T-helper 1 cell treated with Interleukin-12 subunit alpha and Interleukin-12 subunit beta and Interleukin-4 antibody, amounts not matched to agents 30 μg/mL and 1 μg/mL, for 36 hours (primary cell): Measurements from ENCODE around the gene AURKAIP1.
"Not testable (repeated sequence)": the region's sequence is repeated elsewhere in the genome, so short reads cannot be mapped to it uniquely, and the experiment has no call there.

Experiments
- H3K27ac Mint-ChIP-seq: one replicate; pipeline ENCODE4 v1.8.0; 2021; ENCODE audit warnings: mild to moderate bottlenecking, mixed read lengths
- H3K27me3 Mint-ChIP-seq: one replicate; pipeline ENCODE4 v1.8.0; 2021; ENCODE audit warnings: low read depth, mixed read lengths
- H3K36me3 Mint-ChIP-seq: one replicate; pipeline ENCODE4 v1.8.0; 2021; ENCODE audit warnings: low read depth, mixed read lengths
- H3K4me1 Mint-ChIP-seq: one replicate; pipeline ENCODE4 v1.8.0; 2021; ENCODE audit warnings: low read depth, mixed read lengths
- H3K4me3 Mint-ChIP-seq: one replicate; pipeline ENCODE4 v1.8.0; 2021; ENCODE audit warnings: mild to moderate bottlenecking, moderate library complexity, mixed read lengths
- H3K9me3 Mint-ChIP-seq: one replicate; pipeline ENCODE4 v1.8.0; 2021; ENCODE audit warnings: mixed read lengths

AURKAIP1 gene

GRCh38 chr1:1374929-1375662 is at the start of gene AURKAIP1:
AURKAIP1 (minus strand) TSS chr1:1375207; CDS start chr1:1374756, 451 bp downstream.
- peaks cover 7% of the 10 kb centered on the region for H3K4me1 Mint-ChIP-seq
- H3K4me3 Mint-ChIP-seq = peak within 1 kb of the TSS; percentile 90

GRCh38 chr1:1424707-1425106 is 49.7 kb upstream of the AURKAIP1 start:
- Mint-ChIP-seq H3K4me1 (peaks cover 2% of the 10 kb centered on the region), H3K27ac (no peak overlapping the region), H3K27me3 (peaks cover 29% of the 10 kb centered on the region), H3K4me3 (no peak overlapping the region), H3K36me3 (no peaks in the 10 kb centered on the region), H3K9me3 (no peaks in the 10 kb centered on the region)

More at GRCh38 chr1:1374929-1375662, at the start of gene AURKAIP1:
- Mint-ChIP-seq H3K27ac (peak within 1 kb of the TSS; percentile 94), H3K9me3 (no peaks in the 10 kb centered on the region), H3K36me3 (peaks cover 4% of the 10 kb centered on the region), H3K27me3 (no peaks in the 10 kb centered on the region)

- H3K4me3 Mint-ChIP-seq = no peak overlapping the region
- H3K27ac Mint-ChIP-seq = no peak overlapping the region
- peaks cover 20% of the 10 kb centered on the region for H3K27me3 Mint-ChIP-seq
- no peaks in the 10 kb centered on the region for H3K9me3 Mint-ChIP-seq
- peaks cover under 1% of the 10 kb centered on the region for H3K4me1 Mint-ChIP-seq
- H3K36me3 Mint-ChIP-seq = no peaks in the 10 kb centered on the region
These were observed 48.2 kb upstream of the AURKAIP1 start for GRCh38 chr1:1423245-1423597.

GRCh38 chr1:1422465-1423244 is 47.6 kb upstream of the AURKAIP1 start:
- Mint-ChIP-seq H3K36me3 (no peaks in the 10 kb centered on the region), H3K9me3 (no peaks in the 10 kb centered on the region), H3K4me1 (peaks cover 6% of the 10 kb centered on the region), H3K27ac (no peak overlapping the region), H3K27me3 (peaks cover 20% of the 10 kb centered on the region), H3K4me3 (no peak overlapping the region)

- H3K4me1 Mint-ChIP-seq = peaks cover 9% of the 10 kb centered on the region
- no peaks in the 10 kb centered on the region for H3K9me3 Mint-ChIP-seq
- no peak overlapping the region for H3K27ac Mint-ChIP-seq
- H3K27me3 Mint-ChIP-seq = peaks cover 20% of the 10 kb centered on the region
- H3K36me3 Mint-ChIP-seq = no peaks in the 10 kb centered on the region
- H3K4me3 Mint-ChIP-seq = no peak overlapping the region
These were observed 47.0 kb upstream of the AURKAIP1 start for GRCh38 chr1:1421907-1422464.

- H3K27me3 Mint-ChIP-seq = peaks cover 20% of the 10 kb centered on the region
- H3K36me3 Mint-ChIP-seq = no peaks in the 10 kb centered on the region
- no peak within 1 kb of the TSS for H3K4me3 Mint-ChIP-seq
- peaks cover 9% of the 10 kb centered on the region for H3K4me1 Mint-ChIP-seq
- H3K27ac Mint-ChIP-seq = no peak within 1 kb of the TSS
- no peaks in the 10 kb centered on the region for H3K9me3 Mint-ChIP-seq
These were observed 46.3 kb upstream of the AURKAIP1 start, which contains the start of gene ANKRD65 for GRCh38 chr1:1421147-1421906. ANKRD65 (minus strand) TSS chr1:1421276; CDS start chr1:1421005, 271 bp downstream.

- H3K4me3 Mint-ChIP-seq = no peak overlapping the region
- H3K9me3 Mint-ChIP-seq = no peaks in the 10 kb centered on the region
- peaks cover 9% of the 10 kb centered on the region for H3K4me1 Mint-ChIP-seq
- no peaks in the 10 kb centered on the region for H3K36me3 Mint-ChIP-seq
- H3K27me3 Mint-ChIP-seq = peaks cover 20% of the 10 kb centered on the region
- H3K27ac Mint-ChIP-seq = no peak overlapping the region
These were observed 45.7 kb upstream of the AURKAIP1 start for GRCh38 chr1:1420654-1421141.

- Mint-ChIP-seq H3K27me3 (peaks cover 20% of the 10 kb centered on the region), H3K36me3 (no peaks in the 10 kb centered on the region), H3K27ac (no peak overlapping the region), H3K9me3 (no peaks in the 10 kb centered on the region), H3K4me1 (peaks cover 9% of the 10 kb centered on the region), H3K4me3 (no peak overlapping the region)
These were observed 45.0 kb upstream of the AURKAIP1 start for GRCh38 chr1:1419813-1420653.

GRCh38 chr1:1419363-1419812 is 44.4 kb upstream of the AURKAIP1 start:
- Mint-ChIP-seq H3K36me3 (no peaks in the 10 kb centered on the region), H3K27ac (no peak overlapping the region), H3K4me1 (peaks cover 9% of the 10 kb centered on the region)

GRCh38 chr1:1418464-1419362 is 43.7 kb upstream of the AURKAIP1 start:
- H3K9me3 Mint-ChIP-seq = no peaks in the 10 kb centered on the region
- H3K27ac Mint-ChIP-seq = no peak overlapping the region
- H3K4me1 Mint-ChIP-seq = peaks cover 9% of the 10 kb centered on the region
- H3K4me3 Mint-ChIP-seq = no peak overlapping the region
- peaks cover 14% of the 10 kb centered on the region for H3K27me3 Mint-ChIP-seq
- H3K36me3 Mint-ChIP-seq = no peaks in the 10 kb centered on the region

More at GRCh38 chr1:1419363-1419812, 44.4 kb upstream of the AURKAIP1 start:
- Mint-ChIP-seq H3K27me3 (peaks cover 17% of the 10 kb centered on the region), H3K9me3 (no peaks in the 10 kb centered on the region), H3K4me3 (no peak overlapping the region)

- not testable (repeated sequence) for H3K9me3 Mint-ChIP-seq, H3K4me1 Mint-ChIP-seq, H3K4me3 Mint-ChIP-seq, H3K36me3 Mint-ChIP-seq
- peaks cover 13% of the 10 kb centered on the region for H3K27me3 Mint-ChIP-seq
- peak overlapping the region; percentile 37 for H3K27ac Mint-ChIP-seq
These were observed 42.9 kb upstream of the AURKAIP1 start for GRCh38 chr1:1417825-1418463.

- not testable (repeated sequence) for H3K4me1 Mint-ChIP-seq, H3K9me3 Mint-ChIP-seq, H3K4me3 Mint-ChIP-seq, H3K36me3 Mint-ChIP-seq, H3K27me3 Mint-ChIP-seq, H3K27ac Mint-ChIP-seq
These were observed 42.4 kb upstream of the AURKAIP1 start for GRCh38 chr1:1417396-1417795.
